ENCODE data around the gene KCNAB1.

Gene KCNAB1

GRCh38 chr3:156382458-156383346 is 262.3 kb downstream of the KCNAB1 start:
- no peak overlapping the region for H3K27ac ChIP-seq (ENCODE audit: insufficient read depth, low read length, poor library complexity, severe bottlenecking)
- no peaks in the 10 kb centered on the region for H3K9me3 ChIP-seq (ENCODE audit: control insufficient read depth, low read length)
- DNase-seq, result no peak
- H3K27me3 ChIP-seq (replicated peaks; ENCODE audit: control insufficient read depth, insufficient read depth, low read length, poor library complexity, severe bottlenecking), result no peaks in the 10 kb centered on the region
- H3K4me3 ChIP-seq (ENCODE audit: insufficient read depth, low read depth, low read length, poor library complexity, severe bottlenecking), result no peak overlapping the region
- no peaks in the 10 kb centered on the region for H3K36me3 ChIP-seq (ENCODE audit: control insufficient read depth, insufficient read depth, low read length)
- no peaks in the 10 kb centered on the region for H3K4me1 ChIP-seq (ENCODE audit: control insufficient read depth, insufficient read depth, low read length, poor library complexity, severe bottlenecking)

- Histone ChIP-seq H3K36me3 (ENCODE audit: control insufficient read depth, insufficient read depth, low read length) (no peaks in the 10 kb centered on the region), H3K9me3 (ENCODE audit: control insufficient read depth, low read length) (no peaks in the 10 kb centered on the region), H3K27me3 (replicated peaks; ENCODE audit: control insufficient read depth, insufficient read depth, low read length, poor library complexity, severe bottlenecking) (no peaks in the 10 kb centered on the region), H3K27ac (ENCODE audit: insufficient read depth, low read length, poor library complexity, severe bottlenecking) (no peak overlapping the region), H3K4me1 (ENCODE audit: control insufficient read depth, insufficient read depth, low read length, poor library complexity, severe bottlenecking) (no peaks in the 10 kb centered on the region), H3K4me3 (ENCODE audit: insufficient read depth, low read depth, low read length, poor library complexity, severe bottlenecking) (no peak overlapping the region)
- no peak for DNase-seq
These were observed 263.2 kb downstream of the KCNAB1 start for GRCh38 chr3:156383441-156384025.

- H3K36me3 ChIP-seq (ENCODE audit: control insufficient read depth, insufficient read depth, low read length), result no peaks in the 10 kb centered on the region
- no peaks in the 10 kb centered on the region for H3K27me3 ChIP-seq (replicated peaks; ENCODE audit: control insufficient read depth, insufficient read depth, low read length, poor library complexity, severe bottlenecking)
- no peak for DNase-seq
- H3K4me3 ChIP-seq (ENCODE audit: insufficient read depth, low read depth, low read length, poor library complexity, severe bottlenecking), result no peak overlapping the region
- no peak overlapping the region for H3K27ac ChIP-seq (ENCODE audit: insufficient read depth, low read length, poor library complexity, severe bottlenecking)
- no peaks in the 10 kb centered on the region for H3K4me1 ChIP-seq (ENCODE audit: control insufficient read depth, insufficient read depth, low read length, poor library complexity, severe bottlenecking)
- H3K9me3 ChIP-seq (ENCODE audit: control insufficient read depth, low read length), result no peaks in the 10 kb centered on the region
These were observed 268.4 kb downstream of the KCNAB1 start for GRCh38 chr3:156388497-156389448.

GRCh38 chr3:156389449-156389950 is 269.1 kb downstream of the KCNAB1 start:
- no peak for DNase-seq
- H3K4me1 ChIP-seq (ENCODE audit: control insufficient read depth, insufficient read depth, low read length, poor library complexity, severe bottlenecking), result no peaks in the 10 kb centered on the region
- H3K27ac ChIP-seq (ENCODE audit: insufficient read depth, low read length, poor library complexity, severe bottlenecking), result no peak overlapping the region
- H3K9me3 ChIP-seq (ENCODE audit: control insufficient read depth, low read length), result no peaks in the 10 kb centered on the region
- no peaks in the 10 kb centered on the region for H3K36me3 ChIP-seq (ENCODE audit: control insufficient read depth, insufficient read depth, low read length)
- no peak overlapping the region for H3K4me3 ChIP-seq (ENCODE audit: insufficient read depth, low read depth, low read length, poor library complexity, severe bottlenecking)
- H3K27me3 ChIP-seq (replicated peaks; ENCODE audit: control insufficient read depth, insufficient read depth, low read length, poor library complexity, severe bottlenecking), result no peaks in the 10 kb centered on the region

GRCh38 chr3:156390846-156391245 is 270.5 kb downstream of the KCNAB1 start:
- DNase-seq, result no peak

GRCh38 chr3:156395961-156396710 is 275.8 kb downstream of the KCNAB1 start:
- no peak for DNase-seq
- Histone ChIP-seq H3K36me3 (ENCODE audit: control insufficient read depth, insufficient read depth, low read length) (no peaks in the 10 kb centered on the region), H3K27me3 (replicated peaks; ENCODE audit: control insufficient read depth, insufficient read depth, low read length, poor library complexity, severe bottlenecking) (no peaks in the 10 kb centered on the region), H3K4me1 (ENCODE audit: control insufficient read depth, insufficient read depth, low read length, poor library complexity, severe bottlenecking) (no peaks in the 10 kb centered on the region), H3K4me3 (ENCODE audit: insufficient read depth, low read depth, low read length, poor library complexity, severe bottlenecking) (no peak overlapping the region), H3K9me3 (ENCODE audit: control insufficient read depth, low read length) (no peaks in the 10 kb centered on the region), H3K27ac (ENCODE audit: insufficient read depth, low read length, poor library complexity, severe bottlenecking) (no peak overlapping the region)

More at GRCh38 chr3:156390846-156391245, 270.5 kb downstream of the KCNAB1 start:
- H3K36me3 ChIP-seq (ENCODE audit: control insufficient read depth, insufficient read depth, low read length), result no peaks in the 10 kb centered on the region
- H3K27ac ChIP-seq (ENCODE audit: insufficient read depth, low read length, poor library complexity, severe bottlenecking), result no peak overlapping the region
- no peak overlapping the region for H3K4me3 ChIP-seq (ENCODE audit: insufficient read depth, low read depth, low read length, poor library complexity, severe bottlenecking)
- H3K9me3 ChIP-seq (ENCODE audit: control insufficient read depth, low read length), result no peaks in the 10 kb centered on the region
- H3K27me3 ChIP-seq (replicated peaks; ENCODE audit: control insufficient read depth, insufficient read depth, low read length, poor library complexity, severe bottlenecking), result no peaks in the 10 kb centered on the region
- no peaks in the 10 kb centered on the region for H3K4me1 ChIP-seq (ENCODE audit: control insufficient read depth, insufficient read depth, low read length, poor library complexity, severe bottlenecking)

- Histone ChIP-seq H3K4me1 (ENCODE audit: control insufficient read depth, insufficient read depth, low read length, poor library complexity, severe bottlenecking) (no peaks in the 10 kb centered on the region), H3K4me3 (ENCODE audit: insufficient read depth, low read depth, low read length, poor library complexity, severe bottlenecking) (no peak overlapping the region), H3K27me3 (replicated peaks; ENCODE audit: control insufficient read depth, insufficient read depth, low read length, poor library complexity, severe bottlenecking) (no peaks in the 10 kb centered on the region), H3K9me3 (ENCODE audit: control insufficient read depth, low read length) (no peaks in the 10 kb centered on the region), H3K27ac (ENCODE audit: insufficient read depth, low read length, poor library complexity, severe bottlenecking) (no peak overlapping the region), H3K36me3 (ENCODE audit: control insufficient read depth, insufficient read depth, low read length) (no peaks in the 10 kb centered on the region)
- no peak for DNase-seq
These were observed 276.5 kb downstream of the KCNAB1 start for GRCh38 chr3:156396851-156397250.

- H3K4me3 ChIP-seq (ENCODE audit: insufficient read depth, low read depth, low read length, poor library complexity, severe bottlenecking), result no peak overlapping the region
- DNase-seq, result no peak
- no peaks in the 10 kb centered on the region for H3K4me1 ChIP-seq (ENCODE audit: control insufficient read depth, insufficient read depth, low read length, poor library complexity, severe bottlenecking)
- H3K9me3 ChIP-seq (ENCODE audit: control insufficient read depth, low read length), result no peaks in the 10 kb centered on the region
- no peaks in the 10 kb centered on the region for H3K36me3 ChIP-seq (ENCODE audit: control insufficient read depth, insufficient read depth, low read length)
- no peaks in the 10 kb centered on the region for H3K27me3 ChIP-seq (replicated peaks; ENCODE audit: control insufficient read depth, insufficient read depth, low read length, poor library complexity, severe bottlenecking)
- H3K27ac ChIP-seq (ENCODE audit: insufficient read depth, low read length, poor library complexity, severe bottlenecking), result no peak overlapping the region
These were observed 277.2 kb downstream of the KCNAB1 start for GRCh38 chr3:156397534-156397933.

- no peak overlapping the region for H3K27ac ChIP-seq (ENCODE audit: insufficient read depth, low read length, poor library complexity, severe bottlenecking)
- no peak for DNase-seq
- H3K36me3 ChIP-seq (ENCODE audit: control insufficient read depth, insufficient read depth, low read length), result no peaks in the 10 kb centered on the region
- H3K9me3 ChIP-seq (ENCODE audit: control insufficient read depth, low read length), result no peaks in the 10 kb centered on the region
- no peaks in the 10 kb centered on the region for H3K4me1 ChIP-seq (ENCODE audit: control insufficient read depth, insufficient read depth, low read length, poor library complexity, severe bottlenecking)
- H3K4me3 ChIP-seq (ENCODE audit: insufficient read depth, low read depth, low read length, poor library complexity, severe bottlenecking), result no peak overlapping the region
- H3K27me3 ChIP-seq (replicated peaks; ENCODE audit: control insufficient read depth, insufficient read depth, low read length, poor library complexity, severe bottlenecking), result no peaks in the 10 kb centered on the region
These were observed 279.7 kb downstream of the KCNAB1 start for GRCh38 chr3:156400062-156400461.
